GM19452 (cell line): Measurements from ENCODE around the gene SEC22A.

Experiments
- ATAC-seq: cut with Tn5 transposase; IDR thresholded peaks from one replicate; pipeline ENCODE4 v1.9.1; 2021; ENCODE audit not compliant: unreplicated experiment

The SEC22A gene

DNA sequence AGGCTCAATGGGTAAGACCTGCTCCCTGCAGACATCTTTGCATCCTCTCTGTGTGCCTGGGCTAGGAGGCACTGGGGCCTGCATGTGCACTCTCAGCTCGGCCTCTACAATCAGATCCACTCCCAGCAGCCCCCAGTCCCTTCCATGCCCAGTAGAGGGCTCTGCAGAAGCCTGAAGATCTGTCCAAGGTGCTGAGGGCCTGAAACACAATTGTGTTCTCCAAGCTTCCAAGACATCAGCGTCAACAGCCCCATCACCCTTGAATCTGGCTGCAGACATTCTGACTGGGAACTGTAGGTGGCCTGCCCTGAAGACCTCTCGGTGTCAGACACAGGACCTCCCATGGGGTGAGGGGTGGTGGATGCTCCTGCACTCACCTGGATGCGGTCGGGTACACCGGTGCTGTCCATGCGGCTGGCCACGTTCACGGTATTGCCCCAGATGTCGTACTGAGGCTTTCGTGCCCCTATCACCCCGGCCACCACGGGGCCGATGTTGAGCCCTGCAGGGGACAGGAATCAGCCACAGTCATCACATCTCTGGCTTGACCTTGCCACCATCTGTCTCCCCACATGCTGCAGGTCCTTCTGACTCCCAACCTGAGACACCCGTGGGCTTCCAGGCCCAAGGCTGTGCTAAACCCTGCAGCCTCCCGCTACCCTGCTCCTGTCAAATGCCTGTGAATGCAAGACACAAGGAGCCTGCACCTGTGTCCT lies 84.7 kb downstream of the SEC22A start:
- no peak for ATAC-seq

DNA sequence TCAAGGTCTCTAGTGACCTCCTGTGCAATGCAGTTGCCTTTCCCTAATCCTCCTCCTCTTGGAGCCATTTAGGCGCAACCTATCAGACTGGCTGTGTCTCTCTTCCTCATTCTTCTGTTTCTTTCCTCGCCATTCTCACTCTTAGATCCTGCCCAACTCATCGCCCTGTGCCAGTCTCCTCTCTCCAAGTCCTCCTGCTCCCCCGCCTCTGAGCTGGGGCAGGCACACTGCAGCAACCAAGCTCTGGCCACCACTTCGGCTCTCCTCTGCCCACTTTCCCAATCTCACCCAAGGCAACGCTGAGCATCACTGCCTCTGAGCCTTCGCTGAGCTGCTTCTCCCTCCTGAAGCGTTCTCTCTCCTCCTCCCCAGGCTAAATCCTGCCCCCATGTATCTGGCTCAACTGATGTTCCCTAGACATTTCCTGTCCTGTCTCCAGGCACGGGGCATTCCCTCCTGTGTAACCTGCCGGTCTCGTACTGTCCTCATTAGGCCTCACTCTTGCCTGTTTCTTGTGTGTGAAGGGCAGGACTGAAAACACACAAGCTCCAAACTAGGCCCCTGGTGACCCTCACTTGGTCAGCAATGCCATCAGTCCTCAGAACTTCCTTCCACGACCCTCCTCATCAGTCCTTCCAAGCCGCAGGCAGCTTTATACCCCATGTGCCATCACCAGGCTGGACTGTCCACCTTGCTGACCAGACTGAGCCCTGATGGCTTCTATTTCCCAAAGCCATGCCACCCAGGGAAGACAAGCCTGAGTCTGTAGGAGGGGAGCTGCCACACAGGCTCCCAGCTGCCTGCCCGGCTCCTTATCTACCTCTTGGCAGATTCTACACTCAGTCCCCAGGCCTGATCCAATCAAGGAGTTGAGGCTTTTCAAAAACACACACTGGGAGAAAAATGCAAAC lies 85.6 kb downstream of the SEC22A start:
- no peak for ATAC-seq

DNA sequence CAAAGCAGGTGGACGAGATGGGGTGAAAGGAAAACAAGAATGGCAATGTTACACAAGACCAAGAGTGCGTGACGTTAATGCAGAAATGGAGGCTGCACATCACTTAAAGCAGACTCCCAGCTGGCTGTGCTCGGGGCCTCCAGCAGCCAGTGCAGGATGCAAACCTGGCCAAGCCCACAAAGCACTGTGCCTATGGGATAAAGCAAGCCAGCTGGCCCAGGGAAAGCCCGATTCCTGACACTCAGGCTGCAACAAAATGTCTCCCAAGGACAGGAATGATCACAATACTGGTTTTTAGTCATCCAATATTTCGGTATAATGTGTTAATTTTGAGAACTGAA lies 86.2 kb downstream of the SEC22A start:
- no peak for ATAC-seq

DNA sequence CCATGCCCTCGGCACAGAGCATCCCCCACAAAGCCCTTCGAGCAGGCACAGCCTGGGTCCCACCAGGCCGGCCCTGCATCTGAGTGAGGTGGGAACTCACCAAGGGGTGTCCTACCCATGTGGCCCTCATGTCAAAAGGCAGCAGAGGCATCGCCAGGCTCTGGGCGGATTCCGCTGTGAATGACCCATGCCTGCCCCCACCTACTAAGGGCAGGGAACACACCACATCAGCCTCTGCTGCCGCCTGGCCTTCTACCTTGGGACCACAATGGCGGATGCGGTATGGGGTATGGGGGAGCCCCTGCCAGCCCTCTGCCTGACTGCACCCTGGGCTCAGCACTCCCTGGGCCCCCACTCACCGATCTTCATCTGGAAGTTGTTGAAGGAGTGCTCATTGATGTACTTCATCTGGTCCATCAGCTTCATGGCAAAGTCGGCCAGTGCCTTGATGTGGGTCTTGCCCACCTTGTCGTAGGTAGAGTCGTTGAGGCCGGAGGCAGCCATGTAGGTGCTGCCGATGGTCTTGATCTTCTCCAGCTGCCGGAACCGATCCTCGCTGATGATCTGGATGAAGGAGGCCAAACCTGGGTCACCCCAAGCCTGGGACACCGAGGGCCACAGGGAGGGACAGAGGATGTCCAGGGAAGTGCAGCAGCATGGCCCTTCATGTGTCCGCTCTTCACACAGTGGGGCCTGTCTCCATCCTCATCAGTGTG lies 87.8 kb downstream of the SEC22A start:
- ATAC-seq: no peak

DNA sequence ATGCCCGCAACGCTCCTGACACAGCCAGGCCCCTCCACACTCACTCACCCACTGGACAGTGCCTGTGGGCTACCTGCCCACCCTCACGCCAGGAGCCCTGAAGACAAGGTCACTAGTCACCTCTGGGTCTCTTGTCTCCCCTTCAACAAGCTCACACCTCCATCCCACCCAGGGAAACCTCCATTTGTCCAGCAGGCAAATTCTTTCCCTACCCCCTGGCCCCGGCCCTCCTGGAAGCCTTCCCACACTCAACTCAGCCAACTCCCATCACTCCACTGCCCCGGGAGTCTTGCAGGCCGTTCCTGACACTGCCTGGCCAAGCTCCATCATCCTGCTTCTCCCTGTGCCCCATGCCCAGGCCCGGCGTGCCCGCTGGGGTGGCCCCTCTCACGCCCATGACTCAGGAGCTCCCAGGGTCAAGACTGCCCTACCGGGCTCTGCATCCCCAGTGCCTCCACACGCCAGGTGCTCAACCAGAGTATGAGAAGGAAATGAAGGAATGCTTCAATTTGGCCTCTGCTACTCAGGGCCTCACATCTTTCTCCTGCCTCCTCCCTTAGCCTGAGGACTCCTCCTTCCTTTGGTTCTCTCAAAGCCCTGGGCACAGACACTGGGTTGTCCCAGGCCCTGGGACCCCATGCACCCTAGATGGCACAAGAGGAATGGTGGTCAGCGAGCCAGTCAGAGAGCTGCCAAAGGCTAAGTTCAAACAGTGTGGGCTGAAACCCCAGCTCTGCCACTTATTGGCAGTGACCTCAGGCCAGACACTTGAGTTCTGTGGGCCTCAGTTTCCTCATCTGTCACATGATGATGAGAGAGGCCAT lies 88.6 kb downstream of the SEC22A start:
- ATAC-seq: no peak

DNA sequence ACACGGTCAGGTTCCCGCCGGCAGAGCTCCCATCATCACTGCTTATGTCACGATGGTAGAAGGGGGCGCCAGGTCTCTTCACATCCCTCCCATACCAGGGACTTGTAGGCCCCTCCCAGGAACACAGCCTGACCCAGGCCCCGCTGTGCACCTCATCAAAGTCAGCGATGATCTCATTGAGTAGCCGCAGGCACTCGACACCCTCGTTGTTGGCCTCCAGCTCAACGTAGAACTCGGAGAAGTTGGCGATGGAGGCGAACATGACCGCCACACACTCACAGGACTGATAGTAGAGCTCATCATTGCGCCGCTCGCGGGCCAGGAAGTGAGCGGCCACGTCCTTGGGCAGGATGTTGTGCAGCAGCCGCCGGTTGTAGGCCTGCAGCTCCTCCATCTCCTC lies 89.2 kb downstream of the SEC22A start:
- no peak for ATAC-seq

DNA sequence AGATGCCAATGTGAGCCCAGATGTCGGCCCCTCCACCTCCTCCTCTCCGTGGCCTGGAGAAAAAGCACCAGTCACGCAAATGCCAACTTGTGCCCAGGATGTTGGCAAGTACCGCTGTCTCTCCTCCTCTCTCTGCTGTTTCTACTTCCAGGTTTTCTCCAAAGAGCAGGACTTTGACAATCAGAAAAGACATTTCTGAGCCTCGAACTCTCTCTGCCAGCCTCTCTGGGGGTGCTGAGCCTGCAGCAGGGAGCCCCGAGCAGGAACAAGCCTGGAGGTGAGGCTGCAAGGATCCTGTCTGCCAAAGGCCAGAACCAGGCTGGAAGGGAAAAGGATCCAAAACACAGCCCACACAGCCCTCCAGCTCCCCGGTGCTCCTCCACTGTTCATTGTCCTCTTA lies 89.7 kb downstream of the SEC22A start:
- no peak for ATAC-seq

DNA sequence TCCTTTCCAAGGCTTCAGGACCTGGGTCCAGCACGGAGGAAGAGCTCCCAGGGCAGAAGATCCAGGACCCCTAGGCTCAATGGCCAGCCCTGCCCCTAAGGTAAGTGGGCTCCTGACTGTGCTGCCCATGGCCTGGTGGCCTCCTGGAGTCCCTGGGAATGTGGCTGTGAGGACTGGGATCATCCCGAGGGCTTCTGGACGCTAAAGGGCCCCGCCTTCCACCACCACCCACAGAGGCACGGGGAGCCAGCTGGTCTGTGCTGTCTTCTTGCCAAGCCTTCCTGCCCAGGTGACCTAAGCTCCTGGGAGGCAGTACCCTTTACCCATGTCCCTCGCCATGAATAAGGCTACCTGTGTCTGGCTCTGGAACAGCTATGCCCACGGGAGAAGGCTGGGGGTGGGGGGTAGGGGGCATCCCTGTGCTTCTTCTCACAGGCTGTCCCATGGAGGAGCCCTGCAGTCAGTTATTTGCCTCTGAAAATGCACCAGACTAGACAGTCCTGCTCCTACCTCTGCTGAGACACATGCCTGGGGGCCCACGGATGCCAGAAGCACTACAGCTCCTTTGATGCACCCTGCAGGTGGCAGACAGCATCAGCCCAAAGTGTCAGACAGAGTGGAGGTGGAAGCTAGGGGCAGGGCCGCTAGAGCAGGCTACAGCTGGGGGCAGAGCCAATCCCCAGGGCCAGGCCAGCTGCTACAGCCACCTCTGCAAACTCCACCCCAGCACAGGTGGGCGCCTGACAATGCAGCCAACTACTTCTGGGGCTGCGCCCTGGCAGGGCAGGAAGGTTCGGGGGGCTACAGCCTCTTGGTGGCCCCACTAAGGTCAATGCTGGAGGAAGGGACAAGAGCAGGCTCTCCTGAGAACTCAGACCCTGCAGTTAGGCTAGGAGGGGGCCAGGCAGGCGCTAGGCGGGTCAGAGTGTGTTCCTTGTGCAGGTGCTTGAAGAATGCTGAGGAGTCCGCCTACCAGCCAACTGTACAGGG lies 90.9 kb downstream of the SEC22A start:
- ATAC-seq: no peak

DNA sequence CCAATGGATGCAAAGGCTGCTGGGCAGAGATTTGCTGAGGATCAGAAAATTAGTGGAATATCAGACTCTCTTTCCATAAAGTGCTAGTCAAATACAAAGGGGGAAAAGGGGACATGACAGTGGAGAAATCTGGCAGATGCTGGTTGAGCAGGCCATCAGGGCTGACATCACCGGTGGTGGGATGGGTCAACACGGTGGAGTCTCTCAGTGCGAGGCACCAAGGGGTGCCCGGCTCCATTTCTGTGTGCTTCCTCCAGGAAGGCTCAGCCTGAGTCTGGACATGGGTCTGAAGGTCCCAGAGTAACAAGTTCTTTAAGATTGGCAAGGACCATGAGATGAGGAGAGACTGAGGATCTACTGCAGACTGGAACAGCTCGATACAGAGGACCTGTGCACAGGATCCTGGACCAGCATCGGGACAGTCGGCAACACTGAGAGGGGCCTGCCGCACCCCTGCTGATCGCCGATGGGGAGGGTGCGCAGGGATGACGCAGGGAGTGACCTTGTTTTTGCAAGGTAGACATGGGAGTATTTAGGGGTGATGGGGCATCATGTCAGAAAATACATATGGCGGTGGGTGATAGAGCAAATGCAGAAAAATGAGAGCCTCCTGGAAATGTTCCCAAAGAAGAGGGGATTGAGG lies 92.7 kb downstream of the SEC22A start:
- no peak for ATAC-seq

DNA sequence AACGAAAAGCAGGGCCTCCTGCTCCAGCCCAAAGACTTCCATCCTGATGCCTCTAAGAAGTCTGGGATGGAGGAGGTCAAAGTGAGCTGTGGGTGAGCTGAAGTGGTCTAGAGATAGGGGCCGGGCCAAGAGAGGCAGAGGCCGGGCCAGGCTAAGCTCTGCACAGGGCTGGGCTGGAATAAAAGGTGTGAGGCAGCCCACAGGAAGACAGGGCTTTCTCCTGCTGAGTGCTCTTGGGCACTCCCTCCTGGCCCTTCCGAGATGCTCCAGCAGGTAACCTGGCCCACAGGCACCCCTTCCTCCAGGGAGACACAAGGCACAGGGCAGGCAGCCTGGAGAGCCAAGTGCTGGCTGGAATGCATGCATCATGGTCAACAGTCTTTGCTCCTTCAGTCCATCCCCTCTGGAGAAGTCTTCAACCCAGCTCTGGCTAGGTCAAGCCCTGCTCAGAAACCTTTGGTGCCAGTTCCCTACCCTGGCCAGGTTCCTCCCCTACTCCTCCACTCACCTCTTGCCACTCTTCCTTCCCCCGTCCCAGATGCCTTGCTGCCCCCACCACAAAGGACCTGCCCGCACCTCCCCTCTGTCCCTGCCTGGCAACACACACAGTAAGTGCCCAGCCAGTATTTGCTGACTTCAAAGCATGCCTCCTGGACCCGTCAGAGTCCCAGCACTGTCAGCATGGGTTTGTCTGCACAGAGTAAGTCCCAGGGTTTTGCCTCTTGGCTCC lies 93.6 kb downstream of the SEC22A start:
- ATAC-seq: no peak

DNA sequence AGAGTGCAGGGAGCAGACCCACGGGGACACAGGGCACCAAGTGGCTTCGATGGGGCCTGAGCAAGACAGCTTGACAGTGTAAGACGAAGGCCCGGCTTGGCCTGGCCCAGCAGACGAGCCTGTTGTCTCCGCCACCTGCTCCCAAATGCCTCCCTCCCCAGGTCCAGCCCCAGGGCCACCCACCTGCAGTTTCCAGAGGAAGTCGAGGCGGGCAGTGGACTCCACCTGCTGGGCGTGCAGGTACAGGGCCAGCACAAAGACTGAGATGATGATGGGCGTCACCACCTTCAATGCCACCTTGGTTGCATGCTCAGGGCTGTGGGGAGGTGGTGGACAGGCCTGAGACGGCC lies 94.1 kb downstream of the SEC22A start:
- ATAC-seq: no peak

DNA sequence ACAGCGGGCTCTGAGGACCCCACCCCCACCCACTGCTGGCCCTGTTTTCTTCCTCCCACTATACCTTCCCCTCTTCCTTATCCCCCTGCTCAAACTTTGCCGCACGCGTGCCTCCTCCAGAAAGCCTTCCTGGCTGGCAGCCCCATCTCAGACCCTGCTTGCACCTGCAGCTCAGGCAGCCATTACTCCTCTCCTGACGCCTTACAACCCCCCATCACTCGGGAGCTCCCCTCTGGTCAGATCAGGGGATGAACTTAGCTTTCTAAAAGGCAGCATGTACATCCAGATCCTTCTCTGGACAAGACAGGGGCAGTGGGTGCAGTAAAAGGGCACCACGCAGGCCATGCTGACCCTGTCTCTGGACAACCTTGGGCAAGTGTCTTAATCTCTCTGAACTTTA lies 94.5 kb downstream of the SEC22A start:
- ATAC-seq: no peak

DNA sequence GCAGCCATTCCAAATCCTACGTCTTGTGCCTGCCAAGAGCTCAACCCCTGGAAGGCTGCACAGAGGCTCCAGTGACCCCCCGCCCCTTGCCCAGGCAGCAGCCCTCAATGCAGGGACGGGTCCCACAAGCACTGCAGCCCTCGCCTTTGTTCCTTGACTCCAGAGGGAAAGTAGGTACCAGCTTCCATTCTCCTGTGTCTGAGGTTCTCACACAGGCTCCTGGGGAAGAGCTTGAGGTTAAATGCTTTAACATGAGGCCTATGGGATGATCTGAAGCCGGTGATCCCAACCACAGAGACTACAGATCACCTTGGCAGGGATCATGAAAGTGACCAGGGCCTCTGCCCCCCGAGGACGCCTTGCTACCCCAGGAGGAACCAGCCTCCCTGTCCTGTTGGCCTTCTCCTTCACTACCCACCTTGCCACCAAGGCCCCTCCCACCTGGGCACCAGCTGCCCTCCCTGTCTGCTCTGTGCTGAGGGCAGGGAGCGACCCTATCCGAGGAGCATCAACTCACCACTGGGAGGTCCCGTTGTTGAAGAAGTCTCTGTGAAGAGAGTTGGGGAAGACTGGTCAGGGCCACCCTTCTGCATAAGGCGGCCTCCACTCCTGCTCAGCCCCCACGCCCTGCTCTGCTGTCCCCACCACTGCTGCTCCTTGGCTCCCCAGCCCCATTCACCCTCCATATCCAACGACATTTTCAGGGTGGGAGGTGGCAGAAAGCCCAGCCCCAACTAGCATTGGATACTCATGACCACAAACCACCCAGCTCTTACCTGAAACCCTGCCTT lies 95.3 kb downstream of the SEC22A start:
- no peak for ATAC-seq

DNA sequence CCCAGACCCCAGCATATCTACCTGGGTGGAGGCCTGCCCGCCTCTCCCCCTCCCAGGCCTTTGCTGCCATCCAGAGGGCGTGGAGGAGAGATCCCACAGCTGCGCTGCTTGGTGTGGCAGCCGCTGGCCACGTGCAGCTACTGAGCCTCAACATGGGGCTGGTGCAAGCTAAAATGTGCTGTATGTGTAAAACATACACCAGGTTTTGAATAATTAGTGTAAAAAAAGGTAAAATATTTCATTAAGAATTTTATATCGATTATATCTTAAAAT lies 95.8 kb downstream of the SEC22A start:
- ATAC-seq: no peak

DNA sequence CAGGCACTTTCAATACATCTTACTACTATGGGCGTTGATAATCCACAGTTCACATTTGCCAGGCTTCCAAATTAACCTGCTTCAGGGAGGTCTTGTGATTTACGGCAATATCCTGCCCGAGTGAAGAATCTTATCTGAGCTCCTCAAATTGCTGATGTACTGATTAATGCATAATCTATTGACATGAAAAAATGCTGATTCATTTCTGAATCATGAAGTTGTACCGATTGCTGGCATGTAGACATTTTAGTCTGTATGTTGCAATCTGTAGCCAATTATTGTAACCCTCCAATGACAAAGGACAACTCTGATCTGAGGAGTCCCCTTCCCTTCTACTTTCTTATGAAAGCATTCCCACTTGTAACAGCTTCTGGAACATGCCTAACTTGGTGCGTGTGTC lies 97.2 kb downstream of the SEC22A start:
- ATAC-seq: no peak

DNA sequence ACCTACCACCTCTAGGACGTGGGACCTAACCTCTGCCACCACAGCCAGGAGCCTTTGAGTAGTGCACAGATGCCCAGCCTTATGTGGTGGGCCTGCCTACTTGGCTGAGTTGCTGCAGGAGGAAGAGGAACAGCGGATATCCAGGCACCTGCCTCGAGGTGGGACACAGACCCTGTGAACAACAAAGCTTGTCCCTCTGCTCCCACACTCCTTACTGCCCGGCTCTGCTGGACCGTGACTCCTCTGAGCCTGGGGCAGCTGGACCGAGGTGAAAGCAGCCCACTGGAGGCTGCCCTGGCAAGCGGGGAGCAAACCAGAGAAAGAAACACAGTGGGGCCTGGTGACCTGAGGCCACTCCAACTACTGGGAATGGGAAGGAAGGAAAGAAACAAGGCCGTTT lies 97.8 kb downstream of the SEC22A start:
- no peak for ATAC-seq

DNA sequence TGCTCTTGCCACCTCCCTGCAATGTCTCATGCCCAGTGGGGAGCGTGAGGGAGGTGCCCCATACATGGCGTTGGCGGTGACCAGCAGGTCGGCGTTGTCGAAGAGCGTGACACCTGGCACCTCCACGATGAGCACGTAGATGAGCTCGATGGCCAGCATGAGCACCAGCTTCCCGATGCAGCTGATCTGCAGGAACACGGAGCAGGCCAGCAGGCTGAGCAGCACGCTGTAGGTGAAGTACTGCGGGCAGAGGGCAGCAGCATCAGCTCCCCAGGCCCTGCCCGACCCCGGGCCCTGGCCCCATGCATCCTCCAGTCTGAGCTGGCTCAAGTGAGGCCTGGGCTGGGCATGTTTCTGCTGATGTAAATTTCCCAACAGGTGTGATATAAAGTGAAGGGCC lies 98.3 kb downstream of the SEC22A start:
- ATAC-seq: no peak

DNA sequence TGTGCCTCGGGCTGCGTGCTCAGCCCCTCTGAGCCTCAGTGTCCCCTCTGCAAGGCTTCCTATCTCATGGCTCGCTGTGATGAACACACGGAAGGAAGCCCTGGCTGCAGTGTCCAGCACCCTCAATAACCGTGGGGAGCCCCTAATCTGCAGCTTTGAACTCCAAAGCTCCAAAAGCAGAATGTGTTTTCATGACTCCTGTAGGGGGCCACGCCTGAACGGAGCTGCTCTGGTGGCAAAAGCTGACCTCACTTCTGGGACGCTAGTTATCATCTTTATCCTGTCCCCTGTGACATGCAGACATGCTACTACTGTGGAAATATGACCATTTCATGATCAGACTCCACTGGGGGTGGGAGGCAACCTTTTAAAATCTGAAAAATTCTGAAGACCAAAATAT lies 98.8 kb downstream of the SEC22A start:
- no peak for ATAC-seq
